Spinal cord (tissue), 10 donors: ENCODE results near the gene FKBP9. TPM values are rescaled to one million over a fixed set of nuclear protein-coding genes. Genes with fewer than 3 reads are reported as not detected.

Source experiments
- DNase-seq, 6 donors: peaks; one replicate each; pipeline versions ENCODE4 v3.0.0 to v3.0.0-alpha.2; 2013 to 2015; ENCODE audit warnings: low spot score in 6 of 6, low read depth in 4 of 6
- H3K27ac ChIP-seq: one replicate; pipeline ENCODE4 v1.5.1; 2013; ENCODE audit warnings: low read depth, low read length, control low read depth
- H3K27me3 ChIP-seq: one replicate; pipeline ENCODE4 v1.6.1; 2013; ENCODE audit warnings: low read length; ENCODE audit not compliant: control insufficient read depth, insufficient read depth
- H3K36me3 ChIP-seq: one replicate; pipeline ENCODE4 v1.6.1; 2013; ENCODE audit warnings: low read length; ENCODE audit not compliant: control insufficient read depth, insufficient read depth
- H3K4me1 ChIP-seq: one replicate; pipeline ENCODE4 v1.6.1; 2013; ENCODE audit warnings: low read length; ENCODE audit not compliant: control insufficient read depth, insufficient read depth
- H3K4me3 ChIP-seq: one replicate; pipeline ENCODE4 v1.5.1; 2013; ENCODE audit warnings: low read depth, low read length, control low read depth
- H3K9me3 ChIP-seq: one replicate; pipeline ENCODE4 v1.6.1; 2013; ENCODE audit warnings: low read length; ENCODE audit not compliant: control insufficient read depth, insufficient read depth
- WGBS: methylation state at CpG from one replicate; pipeline ENCODE4 v1.1.5; 2013; ENCODE audit warnings: missing lambda C conversion rate; ENCODE audit not compliant: insufficient coverage; 5-methylcytosine and 5-hydroxymethylcytosine counted together
- polyA plus RNA-seq, 2 donors: library from polyadenylated mRNA; unstranded; fragments of 120-200 nt; gene quantifications; one replicate each; pipeline ENCODE4 v1.2.1, GENCODE V29; 2013; ENCODE audit not compliant: insufficient read length in 2 of 2
- small RNA-seq: library from RNA; depleted of rRNA; stranded (forward); fragments of <200 nt; gene quantifications from one replicate; pipeline ENCODE3, GENCODE V24; 2014; ENCODE audit warnings: low replicate concordance
- total RNA-seq, 2 donors: library from RNA; depleted of rRNA in 1 of 2; stranded (reverse); fragments of 120-200 nt in 1 of 2; fragments of >200 nt in 1 of 2; gene quantifications; one replicate each; pipeline versions ENCODE4 v1.2.3 to v1.2.4, GENCODE V29; 2013 to 2014
- donor health status: healthy.

Gene FKBP9
- total and polyA plus RNA-seq, 4 donors, result 75.2 to 118 (median 99.1) TPM

DNA sequence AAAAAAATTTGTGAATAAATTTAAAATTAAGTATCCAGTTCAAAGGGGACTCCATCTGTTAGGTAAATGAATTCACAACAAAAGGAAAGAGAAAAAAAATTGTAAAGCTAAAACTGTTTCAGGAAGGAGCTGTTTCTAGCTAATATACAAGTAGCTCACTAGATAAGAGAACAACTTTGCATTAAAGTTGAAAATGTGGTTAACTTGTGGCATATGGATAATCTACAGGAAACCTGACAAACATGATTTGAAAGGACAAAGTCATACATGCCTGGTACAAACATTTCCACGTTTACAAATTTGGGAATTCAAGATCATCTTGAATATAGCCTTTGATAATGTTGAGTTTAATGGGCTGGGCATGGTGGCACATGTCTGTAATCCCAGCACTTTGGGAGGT is 96.5 kb downstream of the FKBP9 start:
- no peak for DNase-seq
- H3K4me3 ChIP-seq, result no peak overlapping the region
- WGBS, result no CpG with 5 or more reads among the region's 1 CpG
- no peaks in the 10 kb centered on the region for H3K36me3 ChIP-seq
- H3K27me3 ChIP-seq, result no peaks in the 10 kb centered on the region
- no peaks in the 10 kb centered on the region for H3K4me1 ChIP-seq
- H3K27ac ChIP-seq, result no peak overlapping the region
- H3K9me3 ChIP-seq, result no peaks in the 10 kb centered on the region

DNA sequence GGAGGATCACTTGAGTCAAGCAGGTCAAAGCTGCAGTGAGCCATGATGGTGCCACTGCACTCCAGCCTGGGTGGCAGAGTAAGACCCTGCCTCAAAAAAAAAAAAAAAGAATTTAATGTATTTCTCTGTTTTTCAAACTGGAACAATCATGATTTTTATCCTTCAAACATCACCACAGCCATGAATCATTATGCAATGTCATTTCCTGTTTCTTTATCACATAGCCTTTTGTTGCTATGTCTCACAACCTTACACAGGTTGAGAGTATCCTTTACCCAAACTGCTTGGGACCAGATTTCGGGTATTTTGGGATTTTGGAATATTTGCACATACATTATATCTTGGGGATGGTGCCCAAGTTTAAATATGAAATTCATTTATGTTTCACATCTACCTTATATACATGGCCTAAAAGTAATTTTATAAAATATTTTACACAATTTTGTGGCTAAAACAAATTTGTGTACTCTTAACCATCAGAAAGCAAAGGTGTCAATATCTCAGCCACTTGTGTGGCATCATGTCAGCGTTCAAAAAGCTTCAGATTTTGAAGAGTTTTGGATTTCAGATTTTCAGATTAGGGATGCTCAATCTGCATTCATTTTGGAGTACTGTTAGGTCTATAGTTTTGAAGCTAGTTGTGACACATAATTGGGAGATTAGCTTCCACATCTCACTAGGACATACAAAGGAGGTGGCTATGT is 97.2 kb downstream of the FKBP9 start:
- Histone ChIP-seq H3K27me3 (no peaks in the 10 kb centered on the region), H3K27ac (no peak overlapping the region), H3K36me3 (no peaks in the 10 kb centered on the region), H3K9me3 (no peaks in the 10 kb centered on the region), H3K4me1 (no peaks in the 10 kb centered on the region), H3K4me3 (no peak overlapping the region)
- no peak for DNase-seq
- 100% methylated on average over 1 of the region's 2 CpGs for WGBS

DNA sequence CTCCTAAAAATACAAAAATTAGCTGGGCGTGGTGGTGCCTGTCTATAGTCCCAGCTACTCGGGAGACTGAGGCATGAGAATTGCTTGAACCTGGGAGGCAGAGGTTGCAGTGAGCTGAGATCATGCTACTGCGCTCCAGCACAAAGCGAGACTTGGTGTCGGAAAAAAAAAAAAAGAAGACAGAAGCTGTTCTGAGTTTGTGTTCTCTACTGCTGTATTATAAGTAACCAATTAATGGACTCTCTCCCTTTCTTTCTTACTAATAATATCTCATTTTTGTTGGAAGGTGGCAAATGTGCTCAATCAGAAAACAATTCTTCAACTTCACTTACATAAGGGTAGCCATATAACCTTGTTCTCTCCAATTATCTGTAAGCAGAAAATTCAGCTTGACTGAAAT is 97.9 kb downstream of the FKBP9 start:
- DNase-seq, result no peak
- no peaks in the 10 kb centered on the region for H3K36me3 ChIP-seq
- no peaks in the 10 kb centered on the region for H3K4me1 ChIP-seq
- no peaks in the 10 kb centered on the region for H3K27me3 ChIP-seq
- H3K27ac ChIP-seq, result no peak overlapping the region
- WGBS, result no CpG with 5 or more reads among the region's 5 CpGs
- no peaks in the 10 kb centered on the region for H3K9me3 ChIP-seq
- H3K4me3 ChIP-seq, result no peak overlapping the region

Small RNAs within 50 kb of the gene (small RNA-seq; reads per million reads assigned to genes)
- gene AC083863.1 (not detected), gene RN7SL505P (not detected), gene RNU6-388P (not detected), gene RPS29P14 (not detected)

Other genes starting within 250 kb of the FKBP9 start
- gene KBTBD2, start 65.7 kb upstream of the FKBP9 start, total RNA-seq, result 10 to 100 TPM; 46.0 to 78.8 TPM
- gene KBTBD2, start 65.7 kb upstream of the FKBP9 start, polyA plus RNA-seq, result 10 to 100 TPM; 45.0 to 46.0 TPM
- gene NT5C3A, start 105.3 kb downstream of the FKBP9 start, total RNA-seq, result 10 to 100 TPM; 28.3 to 52.6 TPM
- 10 to 100 TPM; 46.3 to 47.1 TPM for gene NT5C3A, start 105.3 kb downstream of the FKBP9 start, polyA plus RNA-seq
- 10 to 100 TPM in 1 of 2 donors, 1 to 10 TPM in 1; 7.8 to 23.0 TPM for gene RP9, start 152.0 kb downstream of the FKBP9 start, total RNA-seq
- 10 to 100 TPM; 24.6 to 27.7 TPM for gene RP9, start 152.0 kb downstream of the FKBP9 start, polyA plus RNA-seq
- 10 to 100 TPM; 37.0 to 67.8 TPM for gene BBS9, start 172.1 kb downstream of the FKBP9 start, total RNA-seq
- 10 to 100 TPM; 19.3 to 20.9 TPM for gene BBS9, start 172.1 kb downstream of the FKBP9 start, polyA plus RNA-seq